ENCODE data around the gene PITPNM3. TPM values are rescaled to one million over a fixed set of nuclear protein-coding genes. Genes with fewer than 3 reads are reported as not detected.

PITPNM3 gene
- total and polyA plus RNA-seq, 2 of the 8 experiments (the other 6 are each of a cell fraction or from before 2014, with no cell fraction given), result 1.7 to 3.1 TPM

GRCh38 chr17:6474906-6475305, 81.4 kb downstream of the PITPNM3 start (continued):
- no peak for TF ChIP-seq KDM1A (IDR thresholded peaks at IDR 0.05; ENCODE audit: borderline replicate concordance, low read length)
